Measurements from ENCODE around the gene NOTUM.
"Not testable (repeated sequence)": the region's sequence is repeated elsewhere in the genome, so short reads cannot be mapped to it uniquely, and the experiment has no call there.

NOTUM gene

DNA sequence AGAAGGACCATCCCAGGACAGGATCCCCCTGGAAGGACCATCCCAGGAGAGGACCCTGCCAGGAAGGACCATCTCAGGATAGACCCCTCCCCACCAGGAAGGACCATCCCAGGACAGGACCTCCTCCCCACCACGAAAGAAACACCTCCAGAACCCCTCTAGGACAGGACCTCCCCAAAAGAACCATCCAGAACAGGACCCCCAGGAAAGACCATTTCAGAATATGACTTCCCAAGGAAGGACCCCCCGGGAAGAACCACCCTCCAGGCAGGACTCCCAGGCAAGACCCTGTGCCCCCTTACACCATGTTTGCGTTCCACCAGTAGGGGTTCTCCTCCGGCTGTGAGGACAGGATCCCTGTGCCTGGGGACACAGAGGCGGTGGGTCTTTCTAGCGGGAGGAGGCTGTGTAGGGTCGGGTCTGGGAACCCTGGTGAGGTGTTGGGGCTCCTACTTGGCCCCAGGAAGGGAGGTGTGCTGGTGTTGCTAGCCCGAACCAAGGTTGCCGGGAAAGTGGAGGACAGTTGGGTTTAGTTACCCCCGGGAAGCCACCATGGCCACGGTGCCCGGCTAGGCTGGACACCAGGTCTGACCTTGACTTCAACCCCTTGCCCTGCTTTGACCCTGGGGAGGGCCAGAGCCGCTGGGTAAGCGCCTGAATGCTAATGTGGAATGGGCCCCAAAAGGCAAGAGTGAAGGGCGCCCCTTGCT lies 2.2 kb downstream of the NOTUM start:
- Mint-ChIP-seq H3K9me3 (no peaks in the 10 kb centered on the region), H3K36me3 (ENCODE audit: low read depth) (no peaks in the 10 kb centered on the region), H3K27ac (no peak overlapping the region), H3K4me3 (peak overlapping the region; percentile 51), H3K27me3 (ENCODE audit: low read depth) (peaks cover 38% of the 10 kb centered on the region), H3K4me1 (ENCODE audit: low read depth) (no peaks in the 10 kb centered on the region)

DNA sequence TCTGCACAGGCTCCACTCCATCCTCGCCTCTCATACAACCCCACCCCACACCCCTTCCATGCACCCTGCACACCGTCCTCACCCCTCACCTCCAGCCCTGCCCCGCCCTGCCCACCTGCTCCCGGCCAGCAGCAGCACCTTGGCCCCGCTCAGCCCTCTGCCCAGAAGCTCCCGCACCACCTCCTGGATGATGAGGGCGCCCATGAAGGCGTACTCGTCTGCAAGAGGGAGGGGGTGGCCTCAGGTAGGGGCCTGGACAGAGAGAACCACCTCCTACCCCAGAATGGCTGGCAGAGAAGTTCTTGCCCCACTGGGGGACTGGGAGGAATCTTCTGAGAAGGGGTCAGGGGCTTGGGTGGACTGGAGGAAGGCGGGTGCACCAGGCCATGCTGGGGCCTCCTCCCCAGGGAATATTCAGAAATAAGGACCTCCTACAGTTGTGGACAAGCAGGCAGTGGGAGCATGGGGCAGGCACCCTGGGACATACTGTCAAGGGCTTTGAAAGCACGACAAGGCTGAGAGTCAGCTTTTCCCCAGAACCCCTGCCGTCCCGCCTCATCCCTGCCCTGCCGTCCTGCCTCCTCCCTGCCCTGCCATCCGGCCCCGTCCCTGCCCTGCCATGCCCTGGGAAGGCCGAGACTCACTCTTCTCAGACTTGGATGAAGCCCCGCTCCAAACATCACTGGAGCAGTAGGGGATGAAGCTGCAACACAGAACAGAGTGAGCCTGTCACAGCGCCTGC lies 3.1 kb downstream of the NOTUM start:
- H3K4me3 Mint-ChIP-seq, result peak overlapping the region; percentile 22
- H3K9me3 Mint-ChIP-seq, result no peaks in the 10 kb centered on the region
- peaks cover 29% of the 10 kb centered on the region for H3K27me3 Mint-ChIP-seq (ENCODE audit: low read depth)
- H3K27ac Mint-ChIP-seq, result no peak overlapping the region
- no peaks in the 10 kb centered on the region for H3K4me1 Mint-ChIP-seq (ENCODE audit: low read depth)
- no peaks in the 10 kb centered on the region for H3K36me3 Mint-ChIP-seq (ENCODE audit: low read depth)

DNA sequence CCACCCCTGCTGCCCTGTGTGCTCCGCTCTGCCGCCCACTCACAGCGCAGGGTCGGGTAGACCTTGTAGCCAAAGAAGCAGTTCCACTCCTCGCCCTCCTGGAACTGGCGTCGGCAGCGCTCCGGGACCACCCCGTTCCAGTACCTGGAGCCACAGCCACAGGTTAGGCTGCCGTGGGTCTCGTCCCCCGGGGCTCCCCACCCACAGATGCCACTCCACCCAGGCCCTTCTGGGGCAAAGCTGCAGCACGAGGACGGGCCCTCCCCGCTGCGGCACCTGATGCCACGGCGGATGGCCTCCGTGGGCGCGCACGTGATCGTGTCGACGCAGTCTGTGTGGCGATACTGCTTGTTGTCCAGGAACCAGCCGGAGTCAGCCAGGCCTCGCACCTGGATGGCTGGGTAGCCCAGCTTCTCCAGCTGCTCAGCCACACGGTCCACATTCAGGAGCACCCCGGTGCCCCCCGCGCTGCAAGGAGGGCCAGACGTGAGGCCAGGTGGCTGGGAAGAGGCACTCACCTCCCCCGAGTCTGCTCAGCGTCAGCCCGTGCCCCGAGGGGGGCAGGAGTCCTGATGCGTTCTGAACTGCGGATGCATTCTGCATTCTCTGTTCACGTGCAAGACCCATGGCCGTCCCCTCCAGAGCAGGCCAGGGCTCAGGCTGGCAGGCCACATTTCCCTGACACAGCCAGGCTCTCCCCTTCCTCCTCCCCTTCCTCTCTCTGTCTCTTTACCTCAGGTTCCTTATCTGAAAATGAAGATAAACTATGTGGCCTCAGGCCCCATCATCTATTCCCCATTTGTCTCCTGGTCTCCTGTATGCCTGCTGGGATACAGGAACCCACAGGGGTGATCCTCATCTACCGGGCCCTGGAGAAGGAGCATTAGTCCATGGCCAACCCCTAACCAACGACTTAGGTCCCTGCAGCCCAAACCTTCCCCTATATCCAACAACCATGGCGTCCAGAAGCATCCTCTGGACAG lies 4.1 kb downstream of the NOTUM start:
- H3K36me3 Mint-ChIP-seq (ENCODE audit: low read depth), result no peaks in the 10 kb centered on the region
- no peaks in the 10 kb centered on the region for H3K4me1 Mint-ChIP-seq (ENCODE audit: low read depth)
- H3K27me3 Mint-ChIP-seq (ENCODE audit: low read depth), result peaks cover 21% of the 10 kb centered on the region
- no peak overlapping the region for H3K27ac Mint-ChIP-seq
- H3K4me3 Mint-ChIP-seq, result no peak overlapping the region
- H3K9me3 Mint-ChIP-seq, result no peaks in the 10 kb centered on the region

DNA sequence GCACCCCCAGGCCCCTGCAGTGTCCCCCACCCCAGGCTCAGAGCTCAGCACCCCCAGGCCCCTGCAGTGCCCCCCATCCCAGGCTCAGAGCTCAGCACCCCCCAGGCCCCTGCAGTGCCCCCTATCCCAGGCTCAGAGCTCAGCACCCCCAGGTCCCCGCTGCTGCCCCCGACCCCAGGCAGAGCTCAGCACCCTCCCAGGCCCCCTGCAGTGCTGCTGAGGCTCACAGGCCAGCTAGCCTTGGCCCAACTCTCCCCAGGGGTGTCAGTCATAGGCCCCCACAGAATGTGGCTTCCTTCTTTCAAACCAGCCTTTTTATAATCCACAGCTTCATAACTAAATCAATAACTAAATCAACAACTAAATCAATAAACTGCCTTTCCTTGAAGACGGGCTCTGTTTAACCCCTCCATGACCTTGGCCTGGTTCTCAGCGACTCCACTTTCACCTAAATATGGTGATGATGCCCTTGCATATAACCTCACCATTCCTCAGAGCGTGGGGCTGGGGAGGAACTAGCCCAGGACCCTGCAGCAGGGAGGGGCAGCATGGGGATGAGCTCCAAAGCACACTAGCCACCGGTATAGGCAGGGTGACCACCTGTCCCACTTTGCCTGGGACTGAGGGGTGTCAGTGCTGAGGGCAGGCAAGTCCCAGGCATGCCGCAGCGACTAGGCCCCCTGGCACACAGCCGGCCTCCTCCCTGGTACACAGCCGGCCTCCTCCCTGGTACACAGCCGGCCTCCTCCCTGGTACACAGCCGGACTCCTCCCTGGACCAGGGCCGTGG lies 5.0 kb downstream of the NOTUM start:
- H3K27ac Mint-ChIP-seq, result no peak overlapping the region
- no peaks in the 10 kb centered on the region for H3K4me1 Mint-ChIP-seq (ENCODE audit: low read depth)
- no peaks in the 10 kb centered on the region for H3K36me3 Mint-ChIP-seq (ENCODE audit: low read depth)
- peaks cover 24% of the 10 kb centered on the region for H3K27me3 Mint-ChIP-seq (ENCODE audit: low read depth)
- no peak overlapping the region for H3K4me3 Mint-ChIP-seq
- no peaks in the 10 kb centered on the region for H3K9me3 Mint-ChIP-seq

DNA sequence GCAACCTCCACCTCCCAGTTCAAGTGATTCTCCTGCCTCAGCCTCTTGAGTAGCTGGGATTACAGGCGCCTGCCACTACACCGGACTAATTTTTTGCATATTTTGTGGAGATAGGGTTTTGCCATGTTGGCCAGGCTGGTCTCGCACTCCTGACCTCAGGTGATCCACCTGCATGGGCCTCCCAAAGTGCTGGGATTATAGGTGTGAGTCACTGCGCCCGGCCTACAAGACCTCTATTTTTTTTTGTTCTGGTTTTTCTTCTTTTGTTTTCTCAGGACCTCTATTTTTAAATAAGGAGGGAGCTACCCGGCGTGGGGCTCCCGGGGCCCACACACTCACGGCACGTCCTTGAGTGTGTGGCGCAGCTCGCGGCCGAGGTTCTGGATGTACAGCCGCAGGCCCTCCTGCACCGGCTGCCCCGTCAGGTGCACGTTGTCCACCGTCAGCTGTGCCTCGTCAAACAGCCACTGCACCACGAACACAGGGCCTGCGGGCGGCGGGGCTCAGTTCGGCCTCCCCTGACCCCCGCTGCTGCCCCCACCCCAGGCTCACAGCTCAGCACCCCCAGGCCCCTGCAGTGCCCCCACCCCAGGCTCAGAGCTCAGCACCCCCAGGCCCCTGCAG lies 5.8 kb downstream of the NOTUM start:
- no peaks in the 10 kb centered on the region for H3K9me3 Mint-ChIP-seq
- H3K4me1 Mint-ChIP-seq (ENCODE audit: low read depth), result no peaks in the 10 kb centered on the region
- no peak overlapping the region for H3K4me3 Mint-ChIP-seq
- no peaks in the 10 kb centered on the region for H3K36me3 Mint-ChIP-seq (ENCODE audit: low read depth)
- peaks cover 28% of the 10 kb centered on the region for H3K27me3 Mint-ChIP-seq (ENCODE audit: low read depth)
- H3K27ac Mint-ChIP-seq, result no peak overlapping the region

DNA sequence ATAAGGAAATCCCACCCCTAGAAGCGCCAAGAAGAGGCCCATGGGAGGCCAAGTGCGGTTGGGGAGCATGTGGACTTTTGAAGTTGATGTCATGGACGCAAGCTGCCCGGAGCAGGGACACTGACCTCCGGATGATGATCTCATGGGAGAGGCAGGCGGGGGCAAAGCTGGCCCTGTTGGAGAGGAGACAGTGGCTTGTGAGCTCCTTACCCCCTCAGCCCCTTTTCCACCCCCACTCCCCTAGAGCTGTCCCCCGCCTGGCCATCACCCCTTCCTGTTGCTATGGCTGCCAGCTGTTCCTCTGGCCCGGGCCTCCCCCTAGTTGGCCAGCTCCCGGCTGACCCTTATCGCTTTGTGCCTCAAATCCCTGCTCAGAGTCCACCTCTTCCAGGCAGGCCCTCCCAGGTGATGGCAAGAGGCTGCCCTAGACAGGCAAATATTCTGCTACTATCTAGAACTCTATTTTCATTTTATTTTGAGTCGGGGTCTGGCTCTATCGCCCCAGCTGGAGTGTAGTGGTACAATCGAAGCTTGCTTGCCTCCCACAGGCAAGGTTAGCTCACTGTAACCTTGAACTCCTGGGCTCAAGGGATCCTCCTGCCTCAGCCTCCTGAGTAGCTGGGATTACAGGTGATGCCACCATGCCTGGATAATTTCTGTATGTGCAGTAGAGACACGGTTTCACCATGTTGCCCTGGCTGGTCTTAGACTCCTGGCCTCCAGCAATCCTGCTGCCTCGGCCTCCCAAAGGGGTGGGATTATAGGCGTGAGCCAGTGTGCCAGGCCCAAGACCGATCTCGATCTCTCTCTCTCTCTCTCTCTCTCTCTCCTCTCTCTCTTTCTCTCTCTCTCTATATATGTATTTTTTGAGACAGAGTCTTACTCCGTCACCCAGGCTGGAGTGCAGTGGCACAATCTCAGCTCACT lies 6.6 kb downstream of the NOTUM start:
- H3K9me3 Mint-ChIP-seq, result no peaks in the 10 kb centered on the region
- H3K36me3 Mint-ChIP-seq (ENCODE audit: low read depth), result no peaks in the 10 kb centered on the region
- peaks cover 28% of the 10 kb centered on the region for H3K27me3 Mint-ChIP-seq (ENCODE audit: low read depth)
- H3K27ac Mint-ChIP-seq, result no peak overlapping the region
- no peak overlapping the region for H3K4me3 Mint-ChIP-seq
- no peaks in the 10 kb centered on the region for H3K4me1 Mint-ChIP-seq (ENCODE audit: low read depth)

DNA sequence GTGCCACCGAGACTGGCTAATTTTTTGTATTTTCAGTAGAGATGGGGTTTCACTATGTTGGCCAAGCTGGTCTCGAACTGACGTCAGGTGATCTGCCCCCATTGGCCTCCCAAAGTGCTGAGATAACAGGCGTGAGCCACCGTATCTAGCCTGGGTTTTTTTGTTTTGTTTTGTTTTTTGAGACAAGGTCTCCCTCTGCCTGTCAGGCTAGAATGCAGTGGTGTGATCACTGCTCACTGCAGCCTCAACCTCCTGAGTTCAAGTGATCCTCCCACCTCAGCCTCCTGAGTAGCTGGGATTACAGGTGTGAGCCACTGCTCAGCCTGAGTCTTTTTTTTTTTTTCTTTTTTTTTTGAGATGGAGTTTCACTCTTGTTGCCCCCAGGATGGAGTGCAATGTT lies 7.5 kb downstream of the NOTUM start:
- H3K4me3 Mint-ChIP-seq; H3K27ac Mint-ChIP-seq; H3K36me3 Mint-ChIP-seq (ENCODE audit: low read depth); H3K4me1 Mint-ChIP-seq (ENCODE audit: low read depth); H3K9me3 Mint-ChIP-seq: not testable (repeated sequence)
- peaks cover 20% of the 10 kb centered on the region for H3K27me3 Mint-ChIP-seq (ENCODE audit: low read depth)

DNA sequence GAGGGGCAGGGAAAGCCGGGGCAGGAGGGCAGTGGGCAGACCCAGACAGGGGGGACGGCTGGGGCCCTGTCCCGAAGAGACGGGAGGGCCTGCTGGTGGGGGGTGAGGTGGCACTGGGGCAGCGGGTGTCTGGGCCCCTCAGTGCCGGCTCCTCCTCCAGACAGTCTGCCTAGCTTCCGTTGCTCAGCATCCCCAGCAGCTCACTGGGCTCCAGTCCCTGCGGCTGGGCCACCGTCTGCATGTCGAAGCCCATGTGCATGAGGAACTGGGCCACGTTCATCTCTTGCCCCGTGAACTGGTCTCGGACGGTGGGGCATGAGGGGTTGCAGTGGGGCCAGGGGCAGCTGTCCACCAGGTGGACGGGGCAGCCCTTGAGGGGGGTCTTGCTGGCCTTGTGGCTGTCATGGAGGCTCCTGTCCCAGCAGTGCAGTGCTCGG lies 8.2 kb downstream of the NOTUM start:
- Mint-ChIP-seq H3K4me1 (ENCODE audit: low read depth) (no peaks in the 10 kb centered on the region), H3K9me3 (no peaks in the 10 kb centered on the region), H3K27me3 (ENCODE audit: low read depth) (peaks cover 14% of the 10 kb centered on the region), H3K4me3 (no peak overlapping the region), H3K27ac (no peak overlapping the region), H3K36me3 (ENCODE audit: low read depth) (no peaks in the 10 kb centered on the region)

DNA sequence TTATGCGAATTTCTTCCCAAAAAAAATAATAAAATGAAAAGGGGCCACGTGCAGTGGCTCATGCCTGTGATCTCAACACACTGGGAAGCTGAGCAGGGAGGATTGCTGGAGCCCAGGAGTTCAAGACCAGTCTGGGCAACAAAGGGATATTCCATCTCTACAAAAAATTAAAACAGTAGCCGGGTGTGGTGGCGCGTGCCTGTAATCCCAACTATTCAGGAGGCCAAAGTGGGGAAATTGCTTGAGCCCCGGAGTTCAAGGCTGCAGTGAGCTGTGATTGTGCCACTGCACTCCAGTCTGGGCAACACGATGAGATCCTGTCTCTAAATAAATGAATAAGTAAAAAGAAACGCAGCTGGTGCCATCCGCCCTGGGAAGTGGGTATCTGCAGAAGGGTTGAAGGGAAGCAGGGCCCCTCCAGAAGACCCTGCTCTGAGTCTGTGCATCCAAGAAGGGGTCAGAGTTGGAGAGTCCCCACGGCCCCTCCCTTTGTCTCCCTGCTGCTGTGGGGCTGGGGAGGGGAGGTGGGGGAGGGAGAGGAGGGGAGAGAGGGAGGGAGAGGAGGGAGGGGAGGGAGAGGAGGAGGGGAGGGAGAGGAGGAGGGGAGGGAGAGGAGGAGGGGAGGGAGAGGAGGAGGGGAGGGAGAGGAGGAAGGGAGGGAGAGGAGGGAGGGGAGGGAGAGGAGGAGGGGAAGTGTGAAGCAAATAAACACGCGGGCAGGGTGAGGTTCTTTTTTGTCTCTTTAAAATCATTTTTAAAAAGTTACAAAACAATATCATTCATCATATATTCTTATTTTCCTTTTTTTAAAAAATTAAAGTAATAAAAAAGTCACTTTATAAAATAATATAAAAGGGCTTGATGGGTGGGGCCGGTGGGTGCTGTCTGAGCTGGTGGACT lies 9.0 kb downstream of the NOTUM start:
- Mint-ChIP-seq H3K4me3 (no peak overlapping the region), H3K4me1 (ENCODE audit: low read depth) (no peaks in the 10 kb centered on the region), H3K27ac (no peak overlapping the region), H3K27me3 (ENCODE audit: low read depth) (peaks cover 7% of the 10 kb centered on the region), H3K36me3 (ENCODE audit: low read depth) (no peaks in the 10 kb centered on the region), H3K9me3 (no peaks in the 10 kb centered on the region)

DNA sequence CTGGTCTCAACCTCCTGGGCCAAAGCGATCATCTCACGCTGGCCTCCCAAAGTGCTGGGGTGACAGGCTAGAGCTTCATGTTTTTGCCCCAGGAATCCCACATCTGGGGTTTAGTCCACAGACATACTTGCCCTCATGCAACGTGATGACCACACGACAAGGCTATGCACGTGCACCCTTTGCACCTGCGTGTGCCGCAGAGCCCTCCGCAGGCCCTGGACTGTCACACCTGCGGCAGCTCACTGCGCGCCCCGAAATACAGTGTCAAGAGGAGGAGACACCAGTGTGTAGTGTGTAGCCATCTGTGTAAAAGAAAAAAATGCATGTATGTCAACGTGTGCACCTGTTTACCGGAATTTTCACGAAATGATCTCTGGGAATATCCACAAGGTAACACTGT lies 10.5 kb downstream of the NOTUM start:
- no peaks in the 10 kb centered on the region for H3K4me1 Mint-ChIP-seq (ENCODE audit: low read depth)
- H3K4me3 Mint-ChIP-seq, result no peak overlapping the region
- no peaks in the 10 kb centered on the region for H3K36me3 Mint-ChIP-seq (ENCODE audit: low read depth)
- H3K9me3 Mint-ChIP-seq, result no peaks in the 10 kb centered on the region
- peaks cover 7% of the 10 kb centered on the region for H3K27me3 Mint-ChIP-seq (ENCODE audit: low read depth)
- H3K27ac Mint-ChIP-seq, result no peak overlapping the region

DNA sequence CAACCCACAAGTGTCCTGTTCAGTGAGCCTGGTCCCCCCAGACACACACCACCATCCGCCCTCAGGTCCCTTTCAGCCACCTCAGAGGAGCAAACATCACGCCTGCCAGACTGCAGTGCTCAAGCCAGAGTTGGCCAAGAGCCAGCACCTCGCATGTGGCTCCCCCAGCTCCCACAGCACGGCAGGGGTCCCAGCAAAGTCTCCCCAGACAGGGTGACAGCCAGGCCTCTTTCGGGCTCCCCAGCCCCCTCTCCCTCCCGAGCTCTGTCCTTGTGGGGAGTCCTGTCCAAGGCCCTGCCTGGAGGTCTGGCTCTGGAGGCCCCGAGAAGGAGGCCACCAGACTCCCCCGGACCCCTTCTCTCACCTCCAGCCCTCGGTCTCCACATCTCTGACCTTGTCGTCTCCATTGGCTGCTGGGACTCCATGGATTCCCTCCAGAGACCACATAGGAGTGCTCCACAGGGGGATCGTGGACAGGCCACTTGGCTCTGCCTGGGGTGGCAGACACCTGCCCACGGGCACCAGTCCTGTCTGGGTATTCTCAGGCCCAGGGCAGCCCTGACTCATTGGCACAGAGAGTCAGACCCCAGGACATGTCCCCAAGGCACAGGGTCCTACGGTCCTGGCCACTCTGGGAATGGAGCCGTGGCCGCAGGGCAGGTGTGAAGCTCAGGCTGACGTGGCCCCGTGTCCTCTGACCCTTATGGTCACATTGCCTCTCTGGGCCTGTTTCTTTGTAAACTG lies 12.2 kb downstream of the NOTUM start:
- Mint-ChIP-seq H3K4me3 (no peak overlapping the region), H3K36me3 (ENCODE audit: low read depth) (no peaks in the 10 kb centered on the region), H3K4me1 (ENCODE audit: low read depth) (no peaks in the 10 kb centered on the region), H3K27me3 (ENCODE audit: low read depth) (peaks cover 7% of the 10 kb centered on the region), H3K27ac (no peak overlapping the region), H3K9me3 (no peaks in the 10 kb centered on the region)

DNA sequence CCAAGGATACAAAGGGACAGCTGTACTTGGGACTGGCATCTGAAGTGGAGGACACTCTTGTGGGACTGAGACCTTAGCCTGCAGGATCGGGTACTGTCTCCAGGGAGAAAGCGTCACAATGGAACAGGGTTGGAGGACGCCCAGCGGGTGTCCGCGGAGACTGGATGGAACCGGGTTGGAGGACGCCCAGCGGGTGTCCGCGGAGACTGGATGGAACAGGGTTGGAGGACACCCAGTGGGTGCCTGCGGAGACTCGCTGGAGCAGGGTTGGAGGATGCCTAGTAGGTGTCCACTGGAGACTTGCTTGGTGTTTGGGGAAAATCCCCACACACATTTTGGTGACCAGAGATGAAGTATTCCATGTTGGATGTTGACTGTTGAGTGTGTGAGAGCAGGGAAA lies 13.8 kb downstream of the NOTUM start, which contains the start of gene MYADML2:
TSS of gene MYADML2 (minus strand) at position 45 of the 400 bp plus-strand sequence. CDS start 5,492 bp downstream, outside the sequence.
- Mint-ChIP-seq H3K27me3 (ENCODE audit: low read depth) (peaks cover 7% of the 10 kb centered on the region), H3K36me3 (ENCODE audit: low read depth) (no peaks in the 10 kb centered on the region), H3K27ac (no peak within 1 kb of the TSS), H3K9me3 (no peaks in the 10 kb centered on the region), H3K4me3 (no peak within 1 kb of the TSS), H3K4me1 (ENCODE audit: low read depth) (no peaks in the 10 kb centered on the region)
